ENCODE measurements around the gene TBC1D24. TPM values are rescaled to one million over a fixed set of nuclear protein-coding genes. Genes with fewer than 3 reads are reported as not detected.

TBC1D24 gene
- total RNA-seq, 1 donor from 2014 or later = 24.9 TPM

- DNase-seq (ENCODE audit: low spot score) = no peak
Observed at GRCh38 chr16:2449118-2449517, 25.8 kb upstream of the TBC1D24 start.

GRCh38 chr16:2450535-2450934 is 24.4 kb upstream of the TBC1D24 start:
- DNase-seq (ENCODE audit: low spot score) = no peak

GRCh38 chr16:2450975-2451381 is 23.9 kb upstream of the TBC1D24 start:
- DNase-seq (ENCODE audit: low spot score) = no peak

GRCh38 chr16:2451851-2452320 is 23.0 kb upstream of the TBC1D24 start:
- no peak for DNase-seq (ENCODE audit: low spot score)

- no peak for DNase-seq (ENCODE audit: low spot score)
Observed at GRCh38 chr16:2452650-2453049, 22.3 kb upstream of the TBC1D24 start.

- DNase-seq (ENCODE audit: low spot score) = no peak
Observed at GRCh38 chr16:2455081-2455845, 19.7 kb upstream of the TBC1D24 start.

- no peak for DNase-seq (ENCODE audit: low spot score)
Observed at GRCh38 chr16:2456551-2457153, 18.3 kb upstream of the TBC1D24 start.

- no peak for DNase-seq (ENCODE audit: low spot score)
Observed at GRCh38 chr16:2457267-2457666, 17.7 kb upstream of the TBC1D24 start.

- DNase-seq (ENCODE audit: low spot score) = no peak
Observed at GRCh38 chr16:2457946-2458345, 17.0 kb upstream of the TBC1D24 start.

- DNase-seq (ENCODE audit: low spot score) = no peak
Observed at GRCh38 chr16:2458887-2459646, 15.9 kb upstream of the TBC1D24 start.

- DNase-seq (ENCODE audit: low spot score) = peak; percentile 97
Observed at GRCh38 chr16:2459647-2460390, 15.1 kb upstream of the TBC1D24 start, which contains the start of gene TEDC2. Gene TEDC2, plus strand, starts transcription at chr16:2460109. Its CDS starts 36 bp downstream, at chr16:2460145.

GRCh38 chr16:2460391-2460713 is 14.6 kb upstream of the TBC1D24 start:
- no peak for DNase-seq (ENCODE audit: low spot score)

GRCh38 chr16:2460916-2461315 is 14.0 kb upstream of the TBC1D24 start:
- DNase-seq (ENCODE audit: low spot score) = no peak

GRCh38 chr16:2462031-2462866 is 12.7 kb upstream of the TBC1D24 start:
- no peak for DNase-seq (ENCODE audit: low spot score)

- no peak for DNase-seq (ENCODE audit: low spot score)
Observed at GRCh38 chr16:2464333-2464732, 10.6 kb upstream of the TBC1D24 start.

GRCh38 chr16:2465653-2466415 is 9.1 kb upstream of the TBC1D24 start:
- no peak for DNase-seq (ENCODE audit: low spot score)

- DNase-seq (ENCODE audit: low spot score) = no peak
Observed at GRCh38 chr16:2466667-2467527, 8.0 kb upstream of the TBC1D24 start.

GRCh38 chr16:2467528-2468232 is 7.2 kb upstream of the TBC1D24 start:
- no peak for DNase-seq (ENCODE audit: low spot score)

All from mesenteric fat pad (tissue), 1 donor.